HG03159 (cell line): ENCODE data around the gene MRFAP1.
"Not testable (repeated sequence)": the region's sequence is repeated elsewhere in the genome, so short reads cannot be mapped to it uniquely, and the experiment has no call there.

Experiments used
- ATAC-seq: cut with Tn5 transposase; IDR thresholded peaks from one replicate; pipeline ENCODE4 v1.9.1; 2021; ENCODE audit warnings: mild to moderate bottlenecking, moderate library complexity; ENCODE audit not compliant: unreplicated experiment

The MRFAP1 gene

DNA sequence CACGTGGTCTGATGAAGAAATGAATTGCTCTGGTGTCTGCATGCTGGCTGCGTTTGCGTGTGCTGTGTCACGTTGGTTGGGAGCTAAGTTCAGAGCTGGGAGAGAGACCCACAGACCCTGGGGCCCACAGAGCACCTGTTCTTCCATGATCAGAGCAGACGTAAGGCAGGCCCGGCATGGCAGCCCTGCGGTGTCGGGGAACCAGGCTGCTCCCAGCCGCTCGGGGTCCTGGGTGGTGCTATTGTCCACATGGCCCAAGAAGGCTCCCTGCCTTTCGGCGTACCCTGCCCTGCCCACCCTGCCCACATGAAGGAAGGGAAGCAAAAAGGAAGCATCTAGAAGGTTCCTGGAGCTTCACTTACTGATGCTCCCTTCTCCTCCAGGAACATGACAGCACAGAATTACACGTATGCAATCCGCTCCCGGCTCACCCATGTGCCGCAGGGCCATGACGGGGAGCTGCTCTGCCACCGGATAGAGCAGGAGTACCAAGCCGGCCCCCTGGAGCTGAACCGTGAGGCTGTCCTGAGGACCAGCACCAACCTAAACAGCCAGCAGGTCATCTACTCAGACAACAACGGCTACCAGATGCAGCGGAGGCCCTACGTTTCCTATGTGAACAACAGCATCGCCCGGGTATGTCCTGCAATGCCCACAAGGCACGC lies 30.9 kb upstream of the MRFAP1 start:
- no peak for ATAC-seq

DNA sequence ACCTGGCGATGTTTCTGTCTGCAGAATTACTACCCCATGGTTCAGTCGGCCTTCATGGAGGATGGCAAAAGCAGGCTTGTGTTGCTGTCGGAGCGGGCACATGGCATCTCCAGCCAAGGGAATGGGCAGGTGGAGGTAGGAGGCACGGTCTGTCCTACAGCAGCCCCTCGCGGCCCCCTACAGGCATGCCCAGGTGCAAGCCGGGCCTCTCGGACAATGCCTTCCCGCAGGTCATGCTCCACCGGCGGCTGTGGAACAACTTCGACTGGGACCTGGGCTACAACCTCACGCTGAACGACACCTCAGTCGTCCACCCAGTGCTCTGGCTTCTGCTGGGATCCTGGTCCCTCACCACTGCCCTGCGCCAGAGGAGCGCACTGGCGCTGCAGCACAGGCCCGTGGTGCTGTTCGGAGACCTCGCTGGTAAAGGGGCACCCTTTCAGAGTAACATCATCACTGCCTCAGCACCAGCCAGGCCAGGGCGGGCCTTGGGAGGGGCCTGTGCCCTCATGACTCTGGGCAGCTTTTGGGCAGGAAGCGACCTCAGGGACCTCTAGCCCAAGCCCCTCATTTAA lies 29.5 kb upstream of the MRFAP1 start:
- no peak for ATAC-seq

DNA sequence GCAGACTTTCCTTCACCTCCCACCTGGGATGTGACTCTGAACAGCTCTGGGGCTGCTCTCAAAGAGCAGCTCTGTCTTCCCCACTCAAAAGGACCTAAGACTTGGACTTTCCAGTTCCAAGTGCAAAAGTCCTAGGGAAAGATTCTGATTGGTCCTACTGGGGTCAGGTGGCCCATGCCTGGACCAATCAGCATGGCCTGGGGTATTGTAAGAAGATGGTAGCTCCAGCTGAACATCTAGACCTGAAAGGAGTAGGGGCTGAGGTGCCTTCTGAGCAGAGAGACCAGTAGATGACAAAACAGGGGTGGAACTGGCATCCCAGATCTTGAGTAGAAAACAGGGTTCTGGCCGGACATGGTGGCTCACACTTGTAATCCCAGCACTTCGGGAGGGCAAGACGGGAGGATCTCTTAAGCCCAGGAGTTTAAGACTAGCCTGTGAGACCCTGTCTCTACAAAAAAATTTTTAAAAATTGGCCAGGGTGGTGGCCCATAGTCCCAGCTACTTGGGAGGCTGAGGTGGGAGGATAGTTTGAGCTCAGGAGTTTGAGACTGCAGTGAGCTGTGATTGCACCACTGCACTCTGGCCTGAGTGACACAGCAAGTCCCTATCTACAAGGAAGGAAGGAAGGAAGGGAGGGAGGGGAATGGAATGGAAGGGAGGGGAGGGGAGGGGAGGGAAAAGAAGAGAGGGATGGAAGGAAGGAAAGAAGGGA lies 27.4 kb upstream of the MRFAP1 start:
- ATAC-seq, result no peak

DNA sequence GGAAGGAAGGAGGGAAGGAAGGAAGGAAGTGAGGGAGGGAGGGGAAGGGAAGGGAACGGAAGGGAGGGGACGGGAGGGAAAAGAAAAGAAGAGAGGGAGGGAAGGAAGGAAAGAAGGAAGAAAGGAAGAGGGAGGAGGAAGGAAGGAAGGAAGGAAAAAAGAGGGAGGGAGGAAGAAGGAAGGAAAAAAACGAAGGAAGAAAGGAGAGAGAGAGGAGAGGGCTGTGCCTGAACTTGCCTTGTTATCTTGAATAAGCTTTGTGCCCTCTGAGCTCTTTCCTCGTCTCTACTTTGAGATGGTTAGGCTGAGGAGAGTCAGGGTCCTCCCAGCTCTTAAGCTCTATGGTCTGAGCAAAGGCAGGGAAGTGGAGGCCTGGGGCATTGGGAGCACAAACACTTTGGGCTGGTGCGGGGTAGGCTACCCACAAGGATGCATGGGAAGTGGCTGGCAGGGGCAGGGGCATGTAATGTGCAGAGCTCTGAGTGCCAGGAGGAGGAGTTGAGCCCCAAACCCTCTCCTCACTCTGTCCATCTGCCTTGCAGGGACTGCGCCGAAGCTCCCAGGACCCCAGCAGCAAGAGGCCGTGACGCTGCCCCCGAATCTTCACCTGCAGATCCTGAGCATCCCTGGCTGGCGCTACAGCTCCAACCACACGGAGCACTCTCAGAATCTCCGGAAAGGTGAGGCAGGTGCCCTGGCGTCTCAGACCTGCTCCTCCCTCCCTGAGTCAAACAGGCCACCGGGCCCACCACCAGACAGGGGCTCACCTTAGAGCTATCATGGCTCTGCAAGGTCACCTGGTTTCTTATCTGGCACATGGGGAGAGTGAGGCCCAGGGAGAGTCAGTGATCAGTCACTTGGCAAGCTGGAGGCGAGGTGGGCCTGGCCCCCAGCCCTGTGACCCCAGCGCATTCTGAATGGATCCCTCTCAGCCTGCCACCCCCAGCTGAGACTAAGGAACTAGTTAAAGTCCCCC lies 26.5 kb upstream of the MRFAP1 start:
- no peak for ATAC-seq

DNA sequence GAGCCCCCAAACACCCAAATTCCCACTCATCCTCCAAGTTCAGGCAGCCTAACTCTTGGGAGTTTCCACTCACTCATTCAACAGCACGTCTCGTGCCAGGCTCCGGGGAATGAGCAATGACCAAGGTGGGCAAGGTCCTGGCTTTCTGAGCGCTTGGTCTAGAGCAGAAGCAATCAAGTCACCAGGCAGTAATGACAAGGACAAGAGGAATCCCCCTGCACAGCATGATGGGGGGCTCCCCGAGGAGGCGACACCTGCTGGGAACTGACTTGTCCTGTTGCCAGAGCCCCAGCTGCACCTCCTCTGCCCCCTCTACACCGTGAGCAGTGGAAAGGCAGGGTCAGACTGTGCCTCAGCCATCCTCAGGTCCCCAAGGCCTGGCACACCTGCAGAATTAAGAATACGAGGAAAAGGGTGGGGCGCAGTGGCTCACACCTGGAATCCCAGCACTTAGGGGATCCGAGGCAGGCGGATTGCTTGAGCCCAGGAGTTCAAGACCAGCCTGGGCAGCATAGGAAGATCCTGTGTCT lies 25.7 kb upstream of the MRFAP1 start:
- ATAC-seq, result no peak

DNA sequence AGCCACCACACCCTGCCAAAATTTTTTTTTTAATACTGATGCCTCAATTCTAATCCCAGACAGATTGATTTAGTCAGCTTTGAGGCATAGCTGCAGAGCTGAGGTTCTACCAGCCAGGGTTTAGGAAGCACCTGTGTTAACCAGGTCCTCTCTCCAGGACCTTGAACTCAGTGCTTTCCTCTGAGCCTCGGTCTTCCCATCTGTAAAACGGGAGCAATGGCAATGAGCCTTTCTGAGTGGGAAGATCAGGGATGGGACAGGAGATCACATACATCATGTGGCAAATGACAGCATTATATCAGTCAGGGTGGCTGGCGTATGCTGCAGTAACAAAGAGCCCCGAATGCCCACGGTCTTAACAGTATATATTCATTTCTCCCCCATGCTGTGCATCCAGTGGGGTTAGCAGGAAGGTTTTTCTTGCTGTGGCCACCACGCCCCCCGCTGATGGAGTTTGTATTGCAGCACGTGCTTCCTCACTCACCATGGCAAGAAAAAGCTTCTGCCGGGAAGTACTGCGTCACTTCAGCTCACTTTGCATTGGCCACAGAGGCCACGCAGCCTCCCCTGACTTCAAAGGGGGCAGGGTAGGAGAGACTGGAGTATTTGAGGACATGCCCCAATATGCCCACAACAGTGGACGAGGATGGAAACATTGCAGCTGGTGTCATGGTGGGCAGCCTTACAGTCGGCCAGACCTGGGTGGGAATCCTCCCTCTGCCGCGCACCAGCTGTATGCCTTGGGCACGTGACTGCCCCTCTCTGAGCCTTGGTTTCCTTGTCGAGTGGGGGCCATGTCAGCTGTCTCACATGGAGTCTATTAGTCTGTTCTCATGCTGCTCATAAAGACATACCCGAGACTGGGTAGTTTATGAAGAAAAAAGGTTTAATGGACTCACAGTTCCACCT lies 24.1 kb upstream of the MRFAP1 start:
- ATAC-seq, result no peak

DNA sequence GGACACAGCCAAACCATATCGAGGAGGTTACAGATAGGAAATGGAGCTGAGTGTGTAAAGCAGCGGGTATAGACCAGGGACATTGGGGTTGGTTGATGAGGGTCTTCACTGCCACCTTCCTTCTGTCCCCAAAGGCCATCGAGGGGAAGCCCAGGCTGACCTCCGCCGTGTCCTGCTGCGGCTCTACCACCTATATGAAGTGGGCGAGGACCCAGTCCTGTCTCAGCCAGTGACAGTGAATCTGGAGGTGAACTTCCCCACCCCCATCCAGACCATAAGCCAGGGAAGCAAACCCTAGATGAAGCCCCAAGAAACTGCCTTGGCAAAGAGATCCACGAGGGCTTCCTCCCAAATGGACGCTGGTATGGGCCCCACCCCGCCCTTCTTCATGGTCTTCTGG lies 23.2 kb upstream of the MRFAP1 start:
- no peak for ATAC-seq

DNA sequence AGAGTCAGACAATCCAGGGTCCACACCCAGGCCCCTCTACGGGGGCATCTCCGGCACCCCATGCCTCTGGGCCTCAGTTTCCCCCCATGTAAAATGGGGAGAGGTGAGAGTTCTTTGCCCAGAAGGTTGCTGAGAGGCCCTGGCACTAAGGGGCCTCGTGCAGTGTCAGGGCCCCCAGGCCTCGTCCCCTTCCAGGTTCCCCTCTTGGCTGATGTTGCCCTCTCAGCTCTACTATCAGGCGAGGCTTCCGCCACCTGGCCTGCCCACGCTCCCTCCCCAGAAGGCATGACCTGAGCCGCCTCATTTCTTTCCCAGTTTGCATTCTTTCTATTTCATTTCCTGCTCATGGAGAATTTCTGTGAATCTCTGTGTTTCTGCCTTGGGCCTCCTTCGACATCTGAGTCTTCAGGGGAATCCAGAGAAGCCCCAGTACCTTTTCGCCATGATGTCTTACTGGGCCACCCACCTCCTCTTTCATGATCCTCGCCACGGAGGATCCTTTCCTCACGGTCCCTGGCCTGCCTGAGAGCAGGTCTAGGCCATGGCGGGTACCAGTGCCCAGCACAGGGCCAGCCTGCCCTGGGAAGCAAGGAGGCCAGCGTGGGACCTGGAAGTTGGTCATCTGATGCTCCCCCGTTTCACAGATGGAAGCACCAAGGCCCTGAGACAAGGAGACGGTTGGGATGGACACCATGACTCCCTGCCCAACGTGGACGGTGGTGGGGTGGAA lies 21.9 kb upstream of the MRFAP1 start:
- ATAC-seq, result no peak

DNA sequence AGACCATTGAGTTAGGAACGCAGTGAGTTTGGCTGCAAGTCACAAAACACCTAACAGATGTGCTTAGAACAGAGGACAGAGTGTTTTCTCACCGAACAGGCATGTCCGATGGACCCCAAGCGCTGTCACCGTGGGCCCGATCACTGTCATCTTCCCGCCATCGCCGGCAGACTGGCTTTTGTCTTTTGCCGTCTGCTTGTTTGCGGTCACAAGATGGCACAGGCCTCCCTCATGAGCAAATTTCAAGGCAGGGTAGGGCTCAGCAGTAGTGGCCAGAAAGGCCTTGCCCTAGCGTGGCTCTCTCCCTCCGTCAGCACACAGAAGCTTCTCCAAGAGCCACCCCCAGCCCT lies 21.4 kb upstream of the MRFAP1 start:
- no peak for ATAC-seq

DNA sequence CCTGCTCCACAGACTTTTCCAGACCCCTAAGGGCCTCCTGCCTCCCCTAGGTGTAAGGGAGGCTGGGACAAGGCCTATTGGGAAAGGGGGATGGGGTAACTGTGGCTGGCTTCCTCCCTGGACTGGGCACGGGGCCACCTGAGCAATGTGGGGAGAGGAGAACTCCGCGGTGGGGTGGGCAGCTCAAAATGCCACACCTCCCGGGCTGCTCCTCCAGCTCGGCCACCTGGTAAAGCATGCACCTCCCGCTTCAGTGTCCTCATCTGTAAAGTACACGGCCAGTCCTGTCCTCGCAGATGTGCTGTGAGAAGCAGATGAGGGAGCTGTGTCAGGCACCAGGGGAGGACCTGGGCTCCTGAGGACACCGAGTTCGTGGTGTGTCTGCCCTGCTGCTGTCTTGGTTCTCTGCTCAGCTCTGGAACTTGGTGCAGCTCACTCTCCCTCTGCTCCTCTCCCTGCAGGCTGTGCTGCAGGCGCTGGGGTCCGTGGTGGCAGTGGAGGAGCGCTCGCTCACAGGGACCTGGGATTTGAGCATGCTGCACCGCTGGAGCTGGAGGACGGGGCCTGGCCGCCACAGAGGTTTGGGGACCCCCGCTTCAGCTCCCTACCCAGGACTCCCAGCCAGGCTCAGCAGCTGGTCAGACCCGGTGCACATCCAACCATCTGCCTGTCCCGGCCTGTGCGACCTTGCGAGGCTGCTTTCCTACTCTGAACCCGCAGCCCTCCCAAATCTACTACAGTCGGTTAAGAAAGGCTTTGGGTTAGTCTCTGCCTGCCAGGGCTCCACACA lies 20.8 kb upstream of the MRFAP1 start:
- no peak for ATAC-seq

DNA sequence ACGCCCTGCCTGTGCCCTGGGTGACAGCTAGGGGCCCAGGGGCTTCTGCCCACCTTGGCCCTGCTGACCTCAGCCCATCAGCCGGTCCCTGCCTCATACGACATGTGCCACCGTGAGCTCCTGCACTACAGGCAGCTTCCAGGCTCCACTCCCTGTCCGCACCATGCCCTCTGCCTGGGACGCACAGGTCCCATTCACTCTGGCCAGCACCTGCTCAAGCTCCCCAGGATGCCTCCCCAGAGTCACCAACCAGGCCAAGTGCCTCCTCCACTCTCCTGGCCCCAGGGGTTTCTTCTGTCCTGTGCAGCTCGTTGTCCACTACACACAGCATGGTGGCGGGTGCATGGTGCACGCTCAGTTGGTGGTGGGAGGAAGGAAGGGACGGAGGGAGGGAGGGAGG lies 20.2 kb upstream of the MRFAP1 start:
- no peak for ATAC-seq

DNA sequence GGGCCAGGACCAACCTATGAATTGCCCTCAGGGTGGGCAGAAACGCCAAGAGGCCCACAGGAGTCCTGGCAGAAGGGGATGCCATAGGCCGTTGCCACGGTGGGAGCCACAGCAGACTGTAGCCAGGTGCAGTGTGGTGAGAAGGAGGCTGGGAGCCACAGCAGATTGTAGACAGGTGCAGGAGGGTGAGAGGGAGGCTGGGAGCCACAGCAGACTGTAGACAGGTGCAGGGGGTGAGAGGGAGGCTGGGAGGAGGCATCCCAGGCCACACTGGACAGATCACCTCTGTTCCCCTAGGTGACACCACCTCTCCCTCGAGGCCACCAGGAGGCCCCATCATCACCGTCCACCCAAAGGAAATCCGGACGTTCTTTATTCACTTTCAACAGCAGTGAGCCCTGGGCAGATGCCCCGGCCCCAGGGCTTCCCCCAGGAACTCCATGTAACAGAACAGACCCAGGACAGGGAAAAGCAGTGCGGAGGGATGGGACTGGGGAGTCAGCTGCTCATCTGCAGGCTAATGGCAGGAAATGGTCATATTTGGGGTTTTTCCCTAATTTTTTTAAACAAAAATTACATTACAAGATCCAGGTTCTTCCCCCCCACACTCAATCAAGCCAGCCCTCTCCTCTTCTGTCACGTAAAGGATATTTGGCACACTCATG lies 19.5 kb upstream of the MRFAP1 start:
- ATAC-seq, result no peak

DNA sequence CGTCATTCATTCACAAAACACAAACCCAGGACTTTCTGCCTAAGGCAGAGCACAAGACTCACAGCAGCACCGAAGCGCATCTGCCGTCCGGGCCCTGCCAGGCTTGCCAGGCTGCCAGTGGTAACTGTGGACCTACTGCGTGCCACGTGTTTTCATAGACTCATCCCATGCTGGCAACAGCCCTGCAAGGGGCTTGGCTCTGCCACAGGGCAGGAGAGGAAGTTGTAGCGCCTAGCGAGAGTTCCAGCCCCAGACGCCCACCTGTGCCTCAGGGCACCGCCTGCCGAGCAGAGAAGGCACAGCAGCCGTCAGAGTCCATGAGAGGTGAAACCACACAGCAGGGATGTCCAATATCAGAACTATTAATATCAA lies 18.9 kb upstream of the MRFAP1 start:
- ATAC-seq, result no peak

DNA sequence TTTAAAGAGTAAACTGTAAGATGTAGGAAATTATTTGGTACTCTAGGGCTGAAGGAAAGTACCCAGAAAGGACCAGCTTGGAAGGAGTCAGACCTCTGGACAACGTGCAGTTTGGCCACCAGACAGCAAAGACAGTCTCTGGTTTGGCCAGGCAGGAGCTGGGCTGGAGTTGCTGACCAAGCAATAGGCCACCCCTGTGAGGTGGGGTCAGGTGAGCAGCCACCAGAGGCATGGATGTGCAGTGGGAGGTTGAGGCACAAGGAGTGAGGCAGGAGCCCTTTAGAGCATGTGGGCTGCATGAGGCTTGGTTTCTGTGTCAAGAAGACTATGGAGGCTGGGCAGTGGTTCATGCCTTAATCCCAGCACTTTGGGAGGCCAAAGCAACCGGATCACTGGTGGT lies 17.7 kb upstream of the MRFAP1 start:
- ATAC-seq, result no peak

DNA sequence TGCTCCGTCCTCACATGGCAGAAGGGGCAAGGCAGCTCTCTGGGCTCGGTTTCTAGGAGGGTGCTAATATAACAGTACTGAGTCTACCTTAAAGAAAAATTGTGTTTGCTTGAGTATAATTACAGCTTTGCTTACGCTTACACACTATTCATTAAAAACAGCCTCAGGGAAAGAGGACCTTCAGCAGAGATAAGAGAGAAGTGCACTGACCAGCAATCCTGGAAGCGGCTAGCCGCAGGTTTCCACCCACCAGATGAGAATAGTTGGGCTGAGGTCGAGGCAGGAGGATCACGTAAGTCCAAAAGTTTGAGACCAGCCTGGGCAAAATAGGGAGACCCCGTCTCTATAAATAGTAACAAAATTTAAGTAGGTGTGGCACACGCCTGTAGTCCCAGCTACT lies 15.2 kb upstream of the MRFAP1 start:
- no peak for ATAC-seq

DNA sequence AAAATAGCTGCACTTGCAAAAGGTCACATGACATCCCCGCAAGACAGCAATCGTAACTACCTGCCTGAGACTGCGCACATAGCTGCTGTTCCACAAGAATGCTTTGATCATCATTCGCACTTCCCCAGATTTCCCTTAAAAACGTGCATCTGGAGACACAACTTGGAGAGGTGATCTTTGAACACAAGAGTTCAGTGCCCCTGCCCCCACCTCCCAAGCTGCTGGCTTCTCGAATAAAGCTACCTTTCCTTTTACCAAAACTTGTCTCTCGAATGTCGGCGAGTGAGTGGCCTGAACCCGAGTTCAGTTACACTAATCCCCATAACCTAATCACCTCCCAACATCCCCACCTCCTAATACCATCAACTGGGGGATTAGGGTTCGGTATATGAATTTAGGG lies 14.4 kb upstream of the MRFAP1 start:
- no peak for ATAC-seq

DNA sequence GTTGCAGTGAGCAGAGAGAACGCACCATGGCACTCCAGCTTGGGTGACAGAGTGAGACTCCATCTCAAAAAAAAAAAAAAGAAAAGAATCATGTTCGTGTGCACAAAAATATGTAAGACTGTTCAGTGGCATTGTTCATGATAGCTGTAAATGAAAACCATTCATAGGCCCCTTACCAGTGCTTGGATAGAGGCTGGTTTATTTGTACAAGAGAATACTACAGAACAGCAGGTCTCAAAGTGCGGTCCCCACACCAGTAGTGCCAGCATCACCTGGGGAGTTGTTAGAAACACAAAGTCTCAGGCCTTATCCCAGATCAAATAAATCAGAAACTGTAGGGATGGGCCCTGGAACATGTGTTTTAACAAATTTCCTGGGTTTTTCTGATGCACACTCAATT lies 12.7 kb upstream of the MRFAP1 start:
- ATAC-seq, result no peak

DNA sequence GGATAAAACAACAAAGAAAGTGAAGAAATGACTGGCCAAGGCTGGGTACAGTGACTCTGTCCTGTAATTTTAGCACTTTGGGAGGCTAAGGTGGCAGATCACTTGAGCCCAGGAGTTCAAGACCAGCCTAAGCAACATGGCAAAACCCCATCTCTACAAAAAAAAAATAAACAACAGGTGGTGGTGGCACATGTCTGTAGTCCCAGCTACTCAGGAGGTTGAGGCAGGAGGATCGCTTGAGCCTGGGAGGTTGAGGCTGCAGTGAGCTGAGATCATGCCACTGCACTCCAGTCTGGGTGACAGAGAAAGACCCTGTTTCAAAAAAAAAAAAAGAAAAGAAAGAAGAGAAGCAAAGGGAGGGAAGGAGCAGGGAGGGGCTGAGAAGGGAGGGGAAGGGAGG lies 12.0 kb upstream of the MRFAP1 start:
- not testable (repeated sequence) for ATAC-seq
